Esophagus squamous epithelium (tissue), 4 donors: Measurements from ENCODE around the gene ZNF445.

Experiments
- POLR2A ChIP-seq, 4 donors: fragments of 450-650 bp; IDR thresholded peaks; one replicate each; pipeline ENCODE4 v1.6.1; 2017; ENCODE audit warnings: antibody characterized with exemption in 4 of 4, mild to moderate bottlenecking in 4 of 4, moderate library complexity in 3 of 4
- TF ChIP-seq, protein P1 (sequence below), 6 experiments: fragments of 450-650 bp in 4 of 6; fragments of 200-600 bp in 2 of 6; sonication (generic) in 2 of 6; IDR thresholded peaks; one replicate each; pipeline ENCODE4 v1.5.1; 2016 to 2019; ENCODE audit warnings: antibody characterized with exemption in 6 of 6, mild to moderate bottlenecking in 4 of 6, moderate library complexity in 4 of 6

- TF ChIP-seq, protein P1, sequence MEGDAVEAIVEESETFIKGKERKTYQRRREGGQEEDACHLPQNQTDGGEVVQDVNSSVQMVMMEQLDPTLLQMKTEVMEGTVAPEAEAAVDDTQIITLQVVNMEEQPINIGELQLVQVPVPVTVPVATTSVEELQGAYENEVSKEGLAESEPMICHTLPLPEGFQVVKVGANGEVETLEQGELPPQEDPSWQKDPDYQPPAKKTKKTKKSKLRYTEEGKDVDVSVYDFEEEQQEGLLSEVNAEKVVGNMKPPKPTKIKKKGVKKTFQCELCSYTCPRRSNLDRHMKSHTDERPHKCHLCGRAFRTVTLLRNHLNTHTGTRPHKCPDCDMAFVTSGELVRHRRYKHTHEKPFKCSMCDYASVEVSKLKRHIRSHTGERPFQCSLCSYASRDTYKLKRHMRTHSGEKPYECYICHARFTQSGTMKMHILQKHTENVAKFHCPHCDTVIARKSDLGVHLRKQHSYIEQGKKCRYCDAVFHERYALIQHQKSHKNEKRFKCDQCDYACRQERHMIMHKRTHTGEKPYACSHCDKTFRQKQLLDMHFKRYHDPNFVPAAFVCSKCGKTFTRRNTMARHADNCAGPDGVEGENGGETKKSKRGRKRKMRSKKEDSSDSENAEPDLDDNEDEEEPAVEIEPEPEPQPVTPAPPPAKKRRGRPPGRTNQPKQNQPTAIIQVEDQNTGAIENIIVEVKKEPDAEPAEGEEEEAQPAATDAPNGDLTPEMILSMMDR (IDR thresholded peaks at IDR 0.05) = no peak
- TF ChIP-seq POLR2A (IDR thresholded peaks at IDR 0.05) = no peak
Observed at GRCh38 chr3:44411031-44411645, 66.3 kb downstream of the ZNF445 start.
